ENCODE measurements around the gene MYT1.
"Not testable (repeated sequence)": the region's sequence is repeated elsewhere in the genome, so short reads cannot be mapped to it uniquely, and the experiment has no call there.

MYT1 gene

GRCh38 chr20:64230461-64231145, 66.4 kb downstream of the MYT1 start:
- H3K4me3 Mint-ChIP-seq, result no peak overlapping the region
- no peak for ATAC-seq

DNA sequence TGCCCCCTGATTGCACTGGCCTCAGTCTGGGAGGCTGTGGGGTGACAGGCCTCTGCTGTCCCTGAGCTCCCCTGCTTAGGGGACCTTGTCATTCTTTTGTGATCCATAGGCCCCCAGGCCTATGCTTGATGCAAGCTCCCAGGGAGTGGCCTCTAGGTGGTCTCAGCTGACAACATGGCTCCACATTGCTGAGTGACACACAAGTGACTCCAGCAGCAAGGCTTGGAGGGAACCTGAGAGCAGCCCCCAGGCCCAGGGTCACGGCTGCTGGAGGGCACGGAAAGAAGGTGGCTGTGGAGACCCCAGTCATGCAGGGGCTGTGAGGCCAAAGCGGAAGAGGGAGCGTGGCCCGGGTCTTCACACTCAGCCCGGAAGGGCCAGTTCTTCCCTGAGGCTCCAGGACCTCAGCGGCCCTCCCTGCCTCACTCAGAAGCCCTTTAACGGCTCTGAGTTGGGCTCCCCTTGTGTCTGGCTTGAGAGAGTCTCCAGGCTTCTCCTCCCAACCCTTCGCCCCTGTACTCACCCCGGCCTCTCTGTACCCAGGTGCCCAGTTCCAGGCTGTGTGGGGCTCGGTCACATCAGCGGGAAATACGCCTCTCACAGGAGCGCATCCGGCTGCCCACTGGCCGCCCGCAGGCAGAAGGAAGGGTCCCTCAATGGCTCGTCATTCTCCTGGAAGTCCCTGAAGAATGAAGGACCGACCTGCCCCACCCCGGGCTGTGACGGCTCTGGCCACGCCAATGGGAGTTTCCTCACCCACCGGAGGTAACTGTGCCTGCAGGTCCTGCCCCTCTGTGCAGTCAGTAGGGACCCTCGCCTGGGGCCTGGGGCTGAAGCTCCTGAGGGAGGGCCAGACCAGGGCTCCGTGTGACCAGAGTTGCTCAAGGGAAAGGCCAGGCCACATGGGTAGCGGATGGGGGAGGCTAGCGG, 67.6 kb downstream of the MYT1 start:
- DNase-seq (ENCODE audit: low spot score in 2 of 2), result no peak
- H3K36me3 Mint-ChIP-seq, result no peaks in the 10 kb centered on the region
- no peak overlapping the region for H3K4me3 Mint-ChIP-seq
- peaks cover 17% of the 10 kb centered on the region for H3K4me1 Mint-ChIP-seq
- ATAC-seq, result peak; percentile 12
- H3K27ac Mint-ChIP-seq, result peak overlapping the region; percentile 65
- H3K9me3 Mint-ChIP-seq, result no peaks in the 10 kb centered on the region

More at GRCh38 chr20:64230461-64231145, 66.4 kb downstream of the MYT1 start:
- Mint-ChIP-seq H3K9me3 (no peaks in the 10 kb centered on the region), H3K36me3 (no peaks in the 10 kb centered on the region), H3K4me1 (peaks cover 25% of the 10 kb centered on the region), H3K27ac (no peak overlapping the region)
- no peak for DNase-seq (ENCODE audit: low spot score in 2 of 2)

DNA sequence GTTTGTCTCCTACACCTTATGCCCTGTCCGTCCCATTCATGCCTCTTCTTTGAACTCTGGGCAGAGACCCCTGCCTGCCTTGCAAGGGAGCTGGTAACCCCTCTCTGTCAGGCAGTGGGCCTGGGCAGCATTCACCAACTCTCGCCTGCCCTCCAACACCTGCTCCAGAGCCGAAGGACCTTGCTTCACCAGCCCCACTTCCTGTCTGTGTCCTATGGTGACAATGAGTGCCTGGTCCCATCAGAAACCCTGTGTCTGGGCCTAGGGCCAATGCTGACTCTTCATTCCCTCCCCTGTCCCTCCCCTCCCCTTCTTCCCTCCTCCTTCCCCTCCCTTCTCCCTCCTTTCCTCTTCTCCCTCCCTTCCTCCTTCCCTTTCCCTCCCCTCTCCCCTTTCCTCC, 68.5 kb downstream of the MYT1 start:
- H3K36me3 Mint-ChIP-seq, result no peaks in the 10 kb centered on the region
- H3K9me3 Mint-ChIP-seq, result no peaks in the 10 kb centered on the region
- peak; percentile 33 for ATAC-seq
- no peak overlapping the region for H3K4me3 Mint-ChIP-seq
- H3K4me1 Mint-ChIP-seq, result peaks cover 11% of the 10 kb centered on the region
- peak overlapping the region; percentile 14 for H3K27ac Mint-ChIP-seq
- DNase-seq (ENCODE audit: low spot score in 2 of 2), result no peak

GRCh38 chr20:64233725-64234124, 69.5 kb downstream of the MYT1 start:
- peaks cover 6% of the 10 kb centered on the region for H3K4me1 Mint-ChIP-seq
- no peak for ATAC-seq
- H3K36me3 Mint-ChIP-seq, result no peaks in the 10 kb centered on the region
- no peak overlapping the region for H3K27ac Mint-ChIP-seq
- DNase-seq (ENCODE audit: low spot score in 2 of 2), result no peak
- no peaks in the 10 kb centered on the region for H3K9me3 Mint-ChIP-seq
- H3K4me3 Mint-ChIP-seq, result no peak overlapping the region

- DNase-seq (ENCODE audit: low spot score in 2 of 2) (no peak), ATAC-seq (no peak)
- H3K4me1 Mint-ChIP-seq, result peaks cover 6% of the 10 kb centered on the region
- H3K9me3 Mint-ChIP-seq, result no peaks in the 10 kb centered on the region
- no peak overlapping the region for H3K27ac Mint-ChIP-seq
- no peak overlapping the region for H3K4me3 Mint-ChIP-seq
- no peaks in the 10 kb centered on the region for H3K36me3 Mint-ChIP-seq
Measured at GRCh38 chr20:64234291-64234791, 70.1 kb downstream of the MYT1 start.

- H3K4me1 Mint-ChIP-seq; H3K4me3 Mint-ChIP-seq; ATAC-seq; H3K27ac Mint-ChIP-seq; DNase-seq (ENCODE audit: low spot score in 2 of 2); H3K9me3 Mint-ChIP-seq; H3K36me3 Mint-ChIP-seq: not testable (repeated sequence)
Measured at GRCh38 chr20:64234921-64235565, 70.8 kb downstream of the MYT1 start.

GRCh38 chr20:64236137-64237088, 72.2 kb downstream of the MYT1 start:
- no peak for DNase-seq (ENCODE audit: low spot score in 2 of 2)
- H3K27ac Mint-ChIP-seq, result no peak overlapping the region
- ATAC-seq, result no peak
- peaks cover 6% of the 10 kb centered on the region for H3K4me1 Mint-ChIP-seq
- no peaks in the 10 kb centered on the region for H3K36me3 Mint-ChIP-seq
- no peaks in the 10 kb centered on the region for H3K9me3 Mint-ChIP-seq
- no peak overlapping the region for H3K4me3 Mint-ChIP-seq

- H3K4me1 Mint-ChIP-seq, result peaks cover 6% of the 10 kb centered on the region
- no peak overlapping the region for H3K27ac Mint-ChIP-seq
- ATAC-seq (no peak), DNase-seq (ENCODE audit: low spot score in 2 of 2) (no peak)
- H3K9me3 Mint-ChIP-seq, result no peaks in the 10 kb centered on the region
- H3K4me3 Mint-ChIP-seq, result no peak overlapping the region
- H3K36me3 Mint-ChIP-seq, result no peaks in the 10 kb centered on the region
Measured at GRCh38 chr20:64237316-64237715, 73.1 kb downstream of the MYT1 start.

- Mint-ChIP-seq H3K4me1 (peaks cover 6% of the 10 kb centered on the region), H3K27ac (no peak overlapping the region), H3K9me3 (no peaks in the 10 kb centered on the region), H3K4me3 (no peak overlapping the region), H3K36me3 (no peaks in the 10 kb centered on the region)
- DNase-seq (ENCODE audit: low spot score in 2 of 2) (no peak), ATAC-seq (no peak)
Measured at GRCh38 chr20:64238115-64238825, 74.0 kb downstream of the MYT1 start.

- H3K27ac Mint-ChIP-seq, result no peak overlapping the region
- no peak overlapping the region for H3K4me3 Mint-ChIP-seq
- H3K4me1 Mint-ChIP-seq, result no peaks in the 10 kb centered on the region
- H3K36me3 Mint-ChIP-seq, result no peaks in the 10 kb centered on the region
- ATAC-seq (peak; percentile 27), DNase-seq (ENCODE audit: low spot score in 2 of 2) (no peak)
- no peaks in the 10 kb centered on the region for H3K9me3 Mint-ChIP-seq
Measured at GRCh38 chr20:64238851-64239387, 74.7 kb downstream of the MYT1 start.

- no peaks in the 10 kb centered on the region for H3K36me3 Mint-ChIP-seq
- ATAC-seq (no peak), DNase-seq (ENCODE audit: low spot score in 2 of 2) (no peak)
- H3K4me1 Mint-ChIP-seq, result no peaks in the 10 kb centered on the region
- no peaks in the 10 kb centered on the region for H3K9me3 Mint-ChIP-seq
- no peak overlapping the region for H3K4me3 Mint-ChIP-seq
- H3K27ac Mint-ChIP-seq, result no peak overlapping the region
Measured at GRCh38 chr20:64239449-64240242, 75.4 kb downstream of the MYT1 start.

- Mint-ChIP-seq H3K4me3 (no peak overlapping the region), H3K4me1 (no peaks in the 10 kb centered on the region), H3K27ac (no peak overlapping the region), H3K9me3 (no peaks in the 10 kb centered on the region), H3K36me3 (no peaks in the 10 kb centered on the region)
- DNase-seq (ENCODE audit: low spot score in 2 of 2) (no peak), ATAC-seq (no peak)
Measured at GRCh38 chr20:64240243-64241015, 76.2 kb downstream of the MYT1 start.

GRCh38 chr20:64241061-64241460, 76.8 kb downstream of the MYT1 start:
- Mint-ChIP-seq H3K4me3 (no peak overlapping the region), H3K4me1 (no peaks in the 10 kb centered on the region), H3K36me3 (no peaks in the 10 kb centered on the region), H3K9me3 (no peaks in the 10 kb centered on the region), H3K27ac (no peak overlapping the region)
- DNase-seq (ENCODE audit: low spot score in 2 of 2) (no peak), ATAC-seq (no peak)
